ENCODE measurements around the gene CDH18.

CDH18 gene

DNA sequence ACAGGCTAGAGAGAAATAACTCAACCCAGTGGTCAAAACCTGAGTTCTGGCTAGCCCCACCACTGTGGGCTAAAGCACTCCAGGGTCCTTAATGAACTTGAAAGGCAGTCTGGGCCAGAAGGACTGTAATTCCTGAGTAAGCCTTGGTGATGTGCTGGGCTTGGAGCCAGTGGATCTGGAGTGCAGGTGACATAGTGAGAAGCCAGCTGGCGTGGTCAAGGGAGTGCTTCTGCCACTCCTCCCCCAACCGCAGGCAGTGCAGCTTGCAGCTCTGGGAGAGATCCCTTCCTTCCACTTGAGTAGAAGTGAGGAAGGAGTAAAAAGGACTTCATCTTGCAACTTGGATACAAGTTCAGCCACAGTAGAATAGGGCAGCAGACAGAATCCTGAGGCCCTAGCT, 424.0 kb downstream of the CDH18 start:
- DNase-seq = peak; percentile 40

DNA sequence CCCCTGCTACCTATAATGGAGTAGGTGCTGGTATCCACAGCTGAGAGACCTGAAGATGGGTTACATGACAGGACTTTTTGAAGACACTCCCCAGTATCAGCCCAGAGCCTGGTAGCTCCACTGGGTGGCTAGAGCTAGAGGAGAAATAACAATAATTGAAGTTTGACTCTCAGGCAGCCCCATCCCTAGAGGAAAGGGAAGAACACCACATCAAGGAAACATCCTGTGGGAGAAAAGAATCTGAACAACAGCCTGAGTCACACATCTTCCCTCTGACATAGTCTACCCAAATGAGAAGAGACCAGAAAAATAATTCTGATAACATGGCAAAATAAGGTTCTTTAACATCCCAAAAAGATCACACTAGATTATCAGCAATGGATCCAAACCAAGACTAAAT, 432.1 kb downstream of the CDH18 start:
- no peak for DNase-seq

DNA sequence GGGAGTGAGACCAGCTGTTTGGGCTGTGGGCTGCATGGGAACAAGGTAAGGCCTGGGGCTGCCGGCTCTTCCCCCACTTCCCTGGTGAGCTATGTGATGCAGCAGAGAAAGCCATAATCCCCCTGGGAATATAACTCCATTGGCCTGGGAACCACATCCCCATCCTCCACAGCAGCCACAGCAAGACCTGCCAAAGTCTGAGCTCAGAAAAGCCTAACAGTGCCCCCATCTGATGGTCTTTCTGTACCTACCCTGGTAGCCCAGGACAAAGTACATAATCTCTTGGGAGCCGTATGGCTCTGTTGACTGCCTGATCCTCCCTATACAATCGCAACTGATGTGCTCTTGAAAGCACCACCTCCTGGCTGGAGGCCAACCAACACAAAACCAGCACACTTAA, 432.6 kb downstream of the CDH18 start:
- DNase-seq = no peak

DNA sequence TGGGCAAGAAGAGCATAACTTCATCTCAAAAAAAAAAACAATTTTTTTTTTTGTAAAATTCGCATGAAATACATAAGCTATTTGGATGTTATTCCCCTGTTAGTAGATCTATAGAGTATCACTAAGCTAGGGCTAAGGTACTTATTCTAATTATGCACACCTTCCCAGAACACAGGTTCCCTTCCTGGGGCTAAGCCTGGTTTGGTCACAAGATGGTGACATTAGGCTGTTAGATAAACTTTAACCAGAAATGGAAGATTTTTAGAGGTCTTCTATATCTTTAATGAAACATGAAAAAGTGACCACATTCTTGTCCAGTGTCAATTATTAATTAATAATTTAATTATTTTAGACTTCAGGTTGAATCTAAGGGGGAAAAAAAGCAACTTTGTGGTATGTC, 433.5 kb downstream of the CDH18 start:
- DNase-seq = no peak

DNA sequence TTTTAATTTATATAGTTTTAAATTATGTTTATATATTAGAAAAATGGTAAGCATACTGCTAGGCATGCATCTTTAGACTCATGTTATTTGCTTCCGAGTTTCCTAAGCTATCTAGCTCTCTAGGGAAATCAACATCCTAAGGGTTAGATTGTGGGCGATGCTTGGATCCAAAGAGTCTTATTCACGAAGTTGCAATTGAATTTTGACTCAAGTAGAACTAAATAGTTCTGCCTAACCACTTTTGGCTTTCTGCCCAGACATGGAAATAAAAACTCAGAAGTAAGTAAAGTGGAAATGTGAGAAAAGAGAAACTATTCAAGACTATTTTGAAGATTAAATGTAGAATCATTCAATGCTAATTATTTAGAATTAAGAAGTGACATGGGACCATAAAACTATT, 440.4 kb downstream of the CDH18 start:
- DNase-seq = no peak

DNA sequence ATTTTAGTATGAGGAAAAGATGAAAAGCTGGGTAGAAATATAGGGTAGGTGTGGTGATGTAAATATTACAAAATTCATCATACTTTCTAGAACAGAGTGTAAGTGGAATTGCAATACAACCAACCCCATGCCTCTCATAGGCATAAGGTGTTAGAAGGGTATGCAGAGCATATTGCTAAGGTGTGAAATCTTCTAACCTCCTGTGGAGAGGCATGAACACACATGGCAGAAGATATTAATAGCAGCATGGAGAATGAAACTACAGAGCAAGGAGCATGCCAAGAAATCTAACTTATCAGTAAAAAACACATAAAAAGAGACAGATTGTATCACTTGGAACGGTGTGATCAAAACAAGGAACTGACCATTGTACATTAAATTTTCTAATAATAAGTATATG, 441.5 kb downstream of the CDH18 start:
- DNase-seq = no peak

DNA sequence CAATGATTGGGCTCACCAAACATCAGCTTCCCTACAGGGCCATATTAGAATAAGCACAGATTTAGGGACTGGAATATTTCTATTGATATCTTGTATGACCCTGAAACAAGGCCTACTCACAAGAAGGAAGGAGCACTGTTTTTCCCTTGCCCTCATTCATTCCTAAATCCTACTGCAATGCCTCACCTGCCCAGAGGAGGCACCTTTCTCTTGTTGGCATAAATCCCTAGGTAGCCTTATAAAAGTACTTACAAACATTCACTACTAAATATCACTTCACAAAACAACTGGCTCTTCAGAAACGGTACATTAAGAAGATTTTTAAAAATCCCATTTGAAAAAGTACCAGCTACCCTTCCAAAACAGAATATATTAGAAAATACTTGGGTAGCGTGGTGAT, 449.4 kb downstream of the CDH18 start:
- DNase-seq = no peak

DNA sequence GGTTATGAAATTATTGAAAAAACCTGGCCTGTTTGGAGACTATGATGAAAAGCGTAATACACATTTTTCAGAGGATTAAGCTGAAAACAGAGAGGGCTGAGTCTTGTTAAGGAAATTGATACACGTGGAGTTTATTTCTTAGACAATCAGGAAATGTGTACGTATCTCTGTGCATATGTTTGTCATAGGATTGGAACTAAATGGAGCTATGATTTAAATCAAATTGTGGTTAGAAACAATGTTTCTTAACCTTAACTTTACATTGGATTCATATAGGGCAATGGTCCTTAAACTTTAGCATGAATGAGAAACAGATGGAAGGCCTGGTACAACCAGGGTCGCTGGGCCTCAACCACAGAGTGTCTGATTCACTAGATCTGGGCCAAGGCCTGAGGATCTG, 451.6 kb downstream of the CDH18 start:
- DNase-seq = no peak

DNA sequence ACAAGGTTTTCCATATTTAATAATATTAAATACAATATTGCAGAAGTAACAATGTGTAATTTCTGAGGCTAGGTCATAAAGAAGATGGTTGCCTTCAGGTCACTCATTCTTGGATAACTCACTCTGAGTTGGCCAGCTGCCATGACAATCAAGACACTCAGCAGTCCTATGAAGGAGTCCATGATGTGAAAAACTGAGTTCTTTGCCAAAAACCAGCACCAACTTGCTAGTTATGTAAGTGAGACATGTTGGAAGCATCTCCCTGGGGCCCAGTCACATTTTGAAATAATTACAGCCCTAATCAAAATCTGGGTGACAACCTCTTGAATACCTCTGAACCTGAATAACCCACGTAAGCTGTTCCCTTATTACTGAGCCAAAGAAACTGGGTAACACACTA, 453.2 kb downstream of the CDH18 start:
- no peak for DNase-seq

DNA sequence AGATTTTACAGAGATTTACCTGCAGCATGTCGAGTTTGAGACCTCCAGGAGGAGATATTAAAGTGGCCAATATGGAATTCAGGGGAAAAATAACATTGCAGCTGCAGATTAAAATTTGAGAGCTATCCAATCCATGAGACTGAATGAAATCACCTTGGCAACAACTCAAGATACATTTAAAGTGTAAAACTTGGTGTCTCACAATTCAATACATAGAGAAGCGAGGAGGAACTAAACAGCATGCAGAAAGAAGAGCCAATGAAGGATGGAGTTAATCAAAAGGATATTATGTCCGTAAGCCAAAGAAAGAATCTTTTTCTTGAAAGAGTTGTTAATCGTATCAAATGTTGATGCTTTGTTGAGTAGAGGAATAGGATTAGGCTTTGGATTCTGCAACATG, 455.1 kb downstream of the CDH18 start:
- no peak for DNase-seq

DNA sequence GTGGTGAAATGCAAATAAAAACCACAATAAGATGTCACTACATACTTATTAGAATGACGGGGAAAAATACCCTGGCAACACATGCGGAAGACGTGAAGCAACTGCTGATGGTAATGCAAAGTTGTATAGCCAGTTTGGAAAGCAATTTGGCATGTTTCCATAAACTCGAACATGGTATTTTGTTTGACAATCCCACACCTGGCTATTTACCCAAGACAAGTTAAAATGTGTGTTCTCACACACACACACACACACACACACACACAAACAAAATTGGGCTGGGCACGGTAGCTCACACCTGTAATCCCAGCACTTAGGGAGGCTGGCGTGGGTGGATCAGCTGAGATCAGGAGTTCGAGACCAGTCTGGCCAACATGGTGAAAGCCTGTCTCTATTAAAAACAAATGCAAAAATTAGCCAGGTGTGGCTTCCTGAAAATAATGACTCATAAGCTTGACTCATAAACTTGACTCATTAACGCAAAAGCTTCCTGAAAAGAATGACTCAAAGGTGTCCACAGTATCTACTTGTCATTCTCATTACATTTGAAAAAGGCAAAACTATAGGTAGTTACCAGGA, 456.5 kb downstream of the CDH18 start:
- no peak for DNase-seq

DNA sequence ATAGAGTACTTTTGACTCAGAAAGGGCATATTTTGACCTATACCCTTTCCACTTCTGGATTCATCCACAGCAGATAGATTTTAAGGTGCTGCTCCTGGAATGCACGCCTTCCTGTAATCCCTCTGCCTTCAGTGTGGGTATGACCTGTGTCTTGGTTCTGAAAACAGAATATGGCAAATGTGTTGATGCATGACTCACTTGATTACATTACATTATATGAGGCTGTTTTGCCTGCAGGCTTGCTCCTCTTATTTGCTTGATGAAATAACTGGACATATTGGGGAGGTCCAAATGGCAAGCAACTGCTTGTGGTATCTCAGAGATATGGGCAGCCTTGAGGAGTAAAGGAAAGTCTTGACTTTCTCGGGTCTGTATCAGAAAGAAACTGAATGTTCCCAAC, 468.6 kb downstream of the CDH18 start:
- no peak for DNase-seq

DNA sequence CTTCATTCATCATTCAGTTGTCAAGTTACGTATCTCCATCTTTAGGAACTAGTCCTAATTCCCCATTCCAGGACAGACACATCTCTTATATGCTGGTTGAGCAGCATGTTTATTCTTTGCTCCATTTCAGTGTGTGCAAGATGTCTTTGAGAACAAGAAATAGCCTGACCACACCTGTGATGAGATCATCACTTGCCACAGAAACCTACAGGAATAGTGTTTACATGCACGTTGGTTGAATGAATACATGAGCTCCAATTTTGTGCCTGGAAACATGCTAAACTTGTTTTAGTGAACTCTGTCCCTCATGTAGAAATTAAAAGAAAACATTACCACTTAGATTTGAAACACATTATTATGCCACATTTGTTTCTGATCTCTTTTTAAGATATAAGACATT, 489.1 kb downstream of the CDH18 start:
- no peak for DNase-seq

DNA sequence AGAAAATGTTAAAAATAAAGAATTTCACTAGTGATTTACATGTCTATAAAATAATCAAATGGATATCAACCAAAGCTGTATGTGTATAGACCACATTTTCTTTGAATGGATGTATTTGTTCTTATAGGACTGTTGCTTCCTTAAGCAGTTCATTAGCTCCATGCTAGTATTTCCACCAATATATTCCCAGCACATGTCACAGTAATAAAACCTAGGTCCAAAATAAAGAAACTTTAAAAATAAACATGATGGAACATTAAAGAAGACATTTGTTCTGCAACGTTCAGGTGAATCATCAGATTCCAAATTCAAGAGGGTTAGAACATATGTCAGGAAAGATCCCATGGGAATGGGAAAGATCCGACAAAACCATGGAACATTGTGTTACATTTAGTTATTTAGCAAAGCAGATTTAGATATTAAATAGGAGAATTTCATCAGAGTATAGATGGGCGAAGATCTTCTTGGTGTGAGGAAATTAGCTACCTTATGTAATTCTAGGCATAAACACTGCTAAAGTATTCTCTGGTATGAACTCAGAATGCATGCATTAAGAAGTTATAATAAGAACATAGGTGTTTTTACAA, 490.7 kb downstream of the CDH18 start:
- no peak for DNase-seq

DNA sequence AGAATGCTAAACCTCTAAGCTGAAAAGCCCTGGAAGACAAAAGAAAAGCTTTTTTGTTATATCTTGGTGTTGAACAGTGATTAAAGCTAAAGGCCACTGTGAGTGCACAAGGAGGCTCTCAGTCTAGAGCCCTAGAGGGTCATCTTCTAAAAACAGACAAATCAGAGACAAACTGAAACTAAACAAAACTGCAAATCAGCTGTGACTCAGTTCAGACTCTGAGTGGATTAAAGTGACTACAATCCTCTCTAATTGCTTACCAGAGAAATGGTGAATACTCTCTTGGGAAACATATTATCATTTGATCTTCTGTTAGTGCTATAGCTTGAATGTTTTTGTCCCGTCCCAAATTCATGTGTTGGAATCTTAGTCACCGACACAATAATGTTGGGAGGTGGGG, 491.9 kb downstream of the CDH18 start:
- no peak for DNase-seq

DNA sequence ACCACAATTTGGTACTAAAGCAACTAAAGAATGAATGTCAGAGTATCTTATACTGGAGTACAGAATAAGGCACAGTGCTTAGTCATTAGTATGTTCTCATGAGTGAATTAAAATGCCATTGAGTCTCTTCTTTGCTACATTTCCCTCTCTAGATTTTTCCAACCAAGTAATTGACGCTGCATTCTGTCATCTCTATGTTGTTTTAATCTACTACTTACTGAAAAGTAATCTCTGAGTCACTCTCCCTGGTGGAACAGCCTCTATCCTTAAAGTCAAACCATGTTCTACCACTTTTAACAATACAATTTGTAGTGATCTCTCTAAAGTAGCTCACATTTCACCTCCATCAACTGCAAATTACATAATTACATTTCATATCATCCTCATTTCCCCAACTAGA, 495.1 kb downstream of the CDH18 start:
- no peak for DNase-seq

DNA sequence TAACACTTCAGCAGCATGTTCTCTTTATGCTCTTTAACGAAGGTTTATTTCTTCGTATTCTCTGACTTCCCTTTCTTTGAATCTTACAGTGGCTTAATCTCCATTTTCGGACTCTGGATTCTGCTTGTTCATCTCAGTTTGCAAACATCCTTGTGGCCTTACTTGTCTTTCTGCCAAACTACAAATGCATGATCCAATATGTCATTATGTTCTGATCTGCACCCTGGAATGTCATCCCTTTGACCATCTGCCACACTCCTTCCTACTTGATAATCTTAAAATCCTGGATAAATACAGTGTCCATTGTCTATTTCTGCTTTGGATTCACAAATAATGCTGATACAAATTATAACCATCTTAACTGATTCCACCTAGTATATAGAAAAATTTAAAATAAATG, 499.2 kb downstream of the CDH18 start:
- no peak for DNase-seq

DNA sequence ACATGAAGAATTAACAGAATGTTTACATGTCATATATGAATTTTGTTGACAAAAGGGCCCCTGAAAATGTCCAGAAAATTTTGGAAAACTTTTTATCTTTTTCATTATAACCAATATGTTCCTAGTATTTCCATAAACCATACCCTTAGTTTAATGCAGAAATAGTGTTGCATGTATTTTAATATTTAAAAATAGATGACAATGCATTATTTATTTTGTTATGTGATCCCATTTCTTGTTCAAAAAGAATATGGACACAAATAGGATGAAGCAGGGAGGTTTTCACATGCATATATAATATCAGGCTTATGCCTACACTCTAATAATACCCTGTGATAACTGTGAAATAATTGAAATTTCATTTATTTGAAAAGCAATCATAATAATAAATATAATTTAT, 500.5 kb downstream of the CDH18 start:
- no peak for DNase-seq

DNA sequence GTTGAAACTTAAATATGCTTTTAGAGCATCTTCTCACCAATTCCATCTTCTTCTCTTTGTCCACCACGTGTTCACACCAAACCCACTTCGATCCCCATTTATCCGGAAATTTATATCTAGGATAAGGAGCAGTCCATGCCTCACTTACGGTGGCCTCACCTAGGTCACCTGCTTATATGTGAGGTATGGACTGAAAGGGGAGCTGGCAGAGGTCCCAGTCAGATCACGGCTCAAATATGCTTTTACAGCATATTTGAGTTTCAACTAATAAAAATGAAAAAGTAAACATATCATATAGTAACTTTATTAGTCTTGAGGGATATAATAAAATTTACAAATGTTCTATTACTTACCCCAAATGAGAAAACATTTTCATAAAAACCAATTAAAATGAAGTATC, 508.4 kb downstream of the CDH18 start:
- no peak for DNase-seq

DNA sequence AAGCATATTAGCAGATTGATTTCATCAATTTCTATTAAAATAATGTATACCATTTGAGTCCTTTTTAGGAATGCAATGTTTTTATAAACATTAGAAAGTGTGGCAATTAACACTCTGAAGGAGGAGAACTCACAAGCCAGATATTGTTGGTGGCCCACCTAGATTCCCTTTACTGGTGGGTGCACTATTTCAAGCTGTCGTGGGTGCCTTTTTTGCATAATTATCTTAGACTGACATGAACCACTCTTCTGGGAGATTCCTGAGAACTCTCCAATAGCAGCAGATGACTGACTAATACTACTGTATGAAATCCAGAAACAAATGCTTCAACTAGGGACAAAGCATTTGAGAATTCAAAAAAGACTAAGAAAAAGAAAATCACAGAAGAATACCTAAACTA, 526.0 kb downstream of the CDH18 start:
- no peak for DNase-seq

DNA sequence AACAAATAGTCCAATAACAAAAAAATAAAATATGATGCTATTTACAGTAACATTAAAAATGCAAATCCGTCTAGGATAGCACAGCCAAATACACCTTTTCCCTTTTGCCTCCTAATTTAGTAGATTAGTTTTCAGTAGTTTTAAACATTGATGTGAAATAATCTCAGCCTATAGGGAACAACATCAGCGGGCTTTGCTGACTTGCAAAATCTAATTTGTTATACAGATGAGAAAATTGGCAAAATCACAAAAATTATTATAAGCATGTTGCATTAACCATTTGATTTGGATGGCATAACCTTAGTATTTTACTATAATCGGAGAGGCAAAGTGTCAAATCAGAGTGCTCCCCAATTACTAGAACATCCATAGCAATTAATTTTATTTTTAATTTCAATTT, 563.5 kb downstream of the CDH18 start:
- DNase-seq = no peak
